Panc1 (cell line): ENCODE results near the gene OR4D1. TPM values are rescaled to one million over a fixed set of nuclear protein-coding genes. Genes with fewer than 3 reads are reported as not detected.

ENCODE experiments used
- ATAC-seq: fragments of 200-7000 bp; cut with Tn5 transposase; 2 replicates; pipeline ENCODE4 v1.9.1; 2020; ENCODE audit warnings: mild to moderate bottlenecking, moderate library complexity
- BruUV-seq: library from RNA; stranded (reverse); fragments of 400-500 nt; replicated peaks from 2 replicates; lab custom pipeline; 2021; lab: Mats Ljungman, UMichigan
- CTCF ChIA-PET: fragments of 300-600 bp; sonication (Branson Sonifier 250); formaldehyde crosslinking; loops from one replicate; lab custom pipeline; 2022; ENCODE audit warnings: antibody characterized with exemption; lab: Charles Lee
- POLR2A ChIA-PET: fragments of 300-600 bp; sonication (Branson Sonifier 250); formaldehyde crosslinking; loops from one replicate; lab custom pipeline; 2022; ENCODE audit warnings: antibody characterized with exemption; lab: Charles Lee
- DNase-seq: peaks from one replicate; pipeline ENCODE4 v3.0.0-alpha.2; 2010; ENCODE audit warnings: low read depth, low spot score
- H3K27ac ChIP-seq: 2 replicates; pipeline ENCODE4 v1.5.1; 2011; ENCODE audit warnings: mild to moderate bottlenecking, low read length, inconsistent platforms
- H3K27me3 ChIP-seq: fragments of 200-500 bp; sonication (Bioruptor generic); 2 replicates; pipeline ENCODE4 v1.6.0; 2014; ENCODE audit warnings: low read length, inconsistent platforms; ENCODE audit not compliant: control insufficient read depth, insufficient read depth
- H3K36me3 ChIP-seq: fragments of 200-500 bp; sonication (Bioruptor generic); 2 replicates; pipeline ENCODE4 v1.5.1; 2014; ENCODE audit warnings: inconsistent platforms, mild to moderate bottlenecking, low read length, moderate library complexity; ENCODE audit not compliant: control insufficient read depth, insufficient read depth
- H3K4me1 ChIP-seq: 2 replicates; pipeline ENCODE4 v1.5.1; 2011; ENCODE audit warnings: inconsistent platforms, mild to moderate bottlenecking, low read length, moderate library complexity; ENCODE audit not compliant: control insufficient read depth, insufficient read depth
- H3K4me3 ChIP-seq, 2 experiments: 2 replicates each; pipeline ENCODE4 v1.5.1; 2011 to 2012; ENCODE audit warnings: low read depth in 2 of 2, low read length in 2 of 2, mild to moderate bottlenecking in 2 of 2, inconsistent platforms in 1 of 2, moderate library complexity in 1 of 2
- H3K9me3 ChIP-seq: fragments of 200-500 bp; sonication (Bioruptor generic); 2 replicates; pipeline ENCODE4 v1.5.1; 2014; ENCODE audit warnings: low read depth, mild to moderate bottlenecking, inconsistent platforms, low read length, moderate library complexity; ENCODE audit not compliant: control insufficient read depth, insufficient read depth
- POLR2AphosphoS5 ChIP-seq: IDR thresholded peaks from 2 replicates; pipeline ENCODE4 v1.6.1; 2012; ENCODE audit warnings: mild to moderate bottlenecking, low read depth, low read length, moderate library complexity
- REST ChIP-seq, 2 experiments: IDR thresholded peaks; 2 replicates each; pipeline ENCODE4 v1.6.1; 2011 to 2012; ENCODE audit warnings: low read depth in 2 of 2, control low read depth in 1 of 2, low read length in 1 of 2, mild to moderate bottlenecking in 1 of 2, moderate library complexity in 1 of 2; ENCODE audit not compliant: insufficient read depth in 1 of 2
- SIN3A ChIP-seq: IDR thresholded peaks from 2 replicates; pipeline ENCODE4 v1.6.1; 2012; ENCODE audit warnings: low read depth, mild to moderate bottlenecking, low read length, moderate library complexity, borderline replicate concordance; ENCODE audit not compliant: insufficient read depth
- TCF7L2 ChIP-seq: IDR thresholded peaks from 2 replicates; pipeline ENCODE4 v1.6.1; 2011; ENCODE audit warnings: mild to moderate bottlenecking, low read depth, low read length, inconsistent platforms
- in situ Hi-C: cut with HindIII; loops from 2 replicates; pipeline ENCODE4 v1.10.0; 2016; ENCODE audit warnings: low sequenced_read_pairs, low pct_unique_long_range_greater_than_20kb
- intact Hi-C: fragments of 100-400 bp; cut with micrococcal nuclease; formaldehyde crosslinking; loops from one replicate; pipeline ENCODE4 v1.10.0; 2022; ENCODE audit not compliant: unreplicated experiment
- total RNA-seq: library from RNA; stranded (reverse); gene quantifications from one replicate; pipeline ENCODE4 v1.2.1, GENCODE V29; 2021; ENCODE audit not compliant: unreplicated experiment
- TF ChIP-seq, protein P1 (sequence below): fragments of 450-650 bp; IDR thresholded peaks from 2 replicates; pipeline ENCODE4 v1.5.1; 2017; ENCODE audit warnings: mild to moderate bottlenecking

OR4D1 gene
- total RNA-seq, 1 experiment from 2014 or later: 0.05 TPM

DNA sequence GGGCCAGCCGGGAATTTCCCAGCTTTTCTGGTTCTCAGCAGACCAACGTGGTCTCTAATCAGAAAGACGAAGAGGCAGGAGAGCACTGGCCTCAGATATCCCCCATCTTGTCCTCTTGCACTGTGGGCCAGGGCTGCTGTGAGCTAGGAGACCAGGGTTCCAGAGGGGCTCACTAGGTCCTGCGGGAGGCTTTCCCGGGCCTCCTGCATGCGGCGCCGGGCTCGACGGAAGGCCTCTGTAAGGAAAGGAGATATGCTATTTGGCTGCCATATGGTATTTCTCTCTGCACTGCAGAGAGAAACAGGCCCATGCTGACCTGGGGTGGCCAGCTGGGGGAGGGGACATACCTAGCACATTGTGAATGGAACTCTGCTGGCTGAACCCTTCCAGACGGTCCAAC lies 57.8 kb downstream of the OR4D1 start:
- intact Hi-C loops: no loop called here
- no peak for DNase-seq
- Histone ChIP-seq H3K4me3 (no peak overlapping the region), H3K27ac (no peak overlapping the region), H3K36me3 (no peaks in the 10 kb centered on the region), H3K27me3 (no peaks in the 10 kb centered on the region), H3K9me3 (no peaks in the 10 kb centered on the region), H3K4me1 (no peaks in the 10 kb centered on the region)
- ChIA-PET CTCF (no interaction called here), POLR2A (no interaction called here)
- ATAC-seq: no peak
- TF ChIP-seq REST (IDR thresholded peaks at IDR 0.05; ENCODE audit: insufficient read depth in 1 of 2, low read depth in 2 of 2, low read length in 1 of 2) (no peak), TCF7L2 (no peak), SIN3A (no peak), POLR2AphosphoS5 (no peak)
- TF ChIP-seq, protein P1, sequence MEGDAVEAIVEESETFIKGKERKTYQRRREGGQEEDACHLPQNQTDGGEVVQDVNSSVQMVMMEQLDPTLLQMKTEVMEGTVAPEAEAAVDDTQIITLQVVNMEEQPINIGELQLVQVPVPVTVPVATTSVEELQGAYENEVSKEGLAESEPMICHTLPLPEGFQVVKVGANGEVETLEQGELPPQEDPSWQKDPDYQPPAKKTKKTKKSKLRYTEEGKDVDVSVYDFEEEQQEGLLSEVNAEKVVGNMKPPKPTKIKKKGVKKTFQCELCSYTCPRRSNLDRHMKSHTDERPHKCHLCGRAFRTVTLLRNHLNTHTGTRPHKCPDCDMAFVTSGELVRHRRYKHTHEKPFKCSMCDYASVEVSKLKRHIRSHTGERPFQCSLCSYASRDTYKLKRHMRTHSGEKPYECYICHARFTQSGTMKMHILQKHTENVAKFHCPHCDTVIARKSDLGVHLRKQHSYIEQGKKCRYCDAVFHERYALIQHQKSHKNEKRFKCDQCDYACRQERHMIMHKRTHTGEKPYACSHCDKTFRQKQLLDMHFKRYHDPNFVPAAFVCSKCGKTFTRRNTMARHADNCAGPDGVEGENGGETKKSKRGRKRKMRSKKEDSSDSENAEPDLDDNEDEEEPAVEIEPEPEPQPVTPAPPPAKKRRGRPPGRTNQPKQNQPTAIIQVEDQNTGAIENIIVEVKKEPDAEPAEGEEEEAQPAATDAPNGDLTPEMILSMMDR: no peak
- in situ Hi-C loops: no loop called here
- no TSS peak for BruUV-seq

- intact Hi-C loops: no loop called here
- in situ Hi-C loops: no loop called here
- ATAC-seq (no peak), DNase-seq (no peak)
- Histone ChIP-seq H3K4me3 (no peak overlapping the region), H3K27me3 (no peaks in the 10 kb centered on the region), H3K36me3 (no peaks in the 10 kb centered on the region), H3K27ac (no peak overlapping the region), H3K9me3 (no peaks in the 10 kb centered on the region), H3K4me1 (no peaks in the 10 kb centered on the region)
- POLR2A ChIA-PET: no interaction called here
- TF ChIP-seq TCF7L2 (no peak), POLR2AphosphoS5 (no peak), REST (IDR thresholded peaks at IDR 0.05; ENCODE audit: insufficient read depth in 1 of 2, low read depth in 2 of 2, low read length in 1 of 2) (no peak), SIN3A (no peak)
- TF ChIP-seq, protein P1: no peak
- no TSS peak for BruUV-seq
- CTCF ChIA-PET: no interaction called here
Measured at GRCh38 chr17:58207451-58207850, 59.3 kb downstream of the OR4D1 start.
